Measurements from ENCODE around the gene PPP4R2. TPM values are rescaled to one million over a fixed set of nuclear protein-coding genes. Genes with fewer than 3 reads are reported as not detected.
A peak's percentile ranks its signal among the peaks of the same experiment; 100 is the strongest.

PPP4R2 gene
- total RNA-seq, result 10 to 100 TPM; 31.0 to 60.5 (median 47.0) TPM

GRCh38 chr3:72996473-72997333 lies at the start of gene PPP4R2:
Gene PPP4R2 (plus strand): TSS chr3:72996811. CDS start chr3:72997038, 227 bp downstream.
- Histone ChIP-seq H3K36me3 (no peaks in the 10 kb centered on the region), H3K9me3 (no peaks in the 10 kb centered on the region), H3K4me3 (peak within 1 kb of the TSS; percentile 91 to 94 (median 93)), H3K27ac (peak within 1 kb of the TSS; percentile 90 to 99 (median 98)), H3K27me3 (no peaks in the 10 kb centered on the region), H3K4me1 (peaks cover 38 to 45% of the 10 kb centered on the region in 2 donors)
- peak; percentile 71 to 81 for DNase-seq
- TF ChIP-seq, protein P1, sequence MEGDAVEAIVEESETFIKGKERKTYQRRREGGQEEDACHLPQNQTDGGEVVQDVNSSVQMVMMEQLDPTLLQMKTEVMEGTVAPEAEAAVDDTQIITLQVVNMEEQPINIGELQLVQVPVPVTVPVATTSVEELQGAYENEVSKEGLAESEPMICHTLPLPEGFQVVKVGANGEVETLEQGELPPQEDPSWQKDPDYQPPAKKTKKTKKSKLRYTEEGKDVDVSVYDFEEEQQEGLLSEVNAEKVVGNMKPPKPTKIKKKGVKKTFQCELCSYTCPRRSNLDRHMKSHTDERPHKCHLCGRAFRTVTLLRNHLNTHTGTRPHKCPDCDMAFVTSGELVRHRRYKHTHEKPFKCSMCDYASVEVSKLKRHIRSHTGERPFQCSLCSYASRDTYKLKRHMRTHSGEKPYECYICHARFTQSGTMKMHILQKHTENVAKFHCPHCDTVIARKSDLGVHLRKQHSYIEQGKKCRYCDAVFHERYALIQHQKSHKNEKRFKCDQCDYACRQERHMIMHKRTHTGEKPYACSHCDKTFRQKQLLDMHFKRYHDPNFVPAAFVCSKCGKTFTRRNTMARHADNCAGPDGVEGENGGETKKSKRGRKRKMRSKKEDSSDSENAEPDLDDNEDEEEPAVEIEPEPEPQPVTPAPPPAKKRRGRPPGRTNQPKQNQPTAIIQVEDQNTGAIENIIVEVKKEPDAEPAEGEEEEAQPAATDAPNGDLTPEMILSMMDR (IDR thresholded peaks at IDR 0.05 in 4 of 5, conservative IDR thresholded peaks at IDR 0.05 in 1 of 5), result no peak
- peak; percentile 86 to 88 for TF ChIP-seq POLR2A (IDR thresholded peaks at IDR 0.05)
- ATAC-seq, result peak; percentile 90
- in situ Hi-C loops (cut with MboI; ENCODE audit: low sequenced_read_pairs in 4 of 4) (no loop called here), intact Hi-C loops (cut with DNase I; ENCODE audit: low total_unique reads) (loop anchor here (1.0 to 10.0 kb wide), 5 partner anchors 58 to 552 kb away; partner anchors contain the start of genes GXYLT2, RYBP and SHQ1)

GRCh38 chr3:72947715-72948490 lies 48.7 kb upstream of the PPP4R2 start:
- in situ Hi-C loops (cut with MboI; ENCODE audit: low sequenced_read_pairs in 4 of 4), result loop anchor here in 1 of 4 donors (25.0 kb wide), 1 partner anchor 114 kb away; the partner anchor contains the start of gene EBLN2

GRCh38 chr3:72949016-72949415 lies 47.6 kb upstream of the PPP4R2 start:
- Histone ChIP-seq H3K4me1 (no peaks in the 10 kb centered on the region), H3K4me3 (no peak overlapping the region), H3K36me3 (no peaks in the 10 kb centered on the region), H3K27ac (no peak overlapping the region), H3K27me3 (no peaks in the 10 kb centered on the region), H3K9me3 (no peaks in the 10 kb centered on the region)
- in situ Hi-C loops (cut with MboI; ENCODE audit: low sequenced_read_pairs in 4 of 4) (loop anchor here in 1 of 4 donors (25.0 kb wide), 1 partner anchor 113 kb away; the partner anchor contains the start of gene EBLN2), intact Hi-C loops (cut with DNase I; ENCODE audit: low total_unique reads) (no loop called here)
- no peak for ATAC-seq
- DNase-seq, result no peak
- TF ChIP-seq, protein P1 (IDR thresholded peaks at IDR 0.05 in 4 of 5, conservative IDR thresholded peaks at IDR 0.05 in 1 of 5), result no peak
- no peak for TF ChIP-seq POLR2A (IDR thresholded peaks at IDR 0.05)

More at GRCh38 chr3:72947715-72948490, 48.7 kb upstream of the PPP4R2 start:
- DNase-seq (no peak), ATAC-seq (no peak)
- H3K4me3 ChIP-seq, result no peak overlapping the region
- no peaks in the 10 kb centered on the region for H3K4me1 ChIP-seq
- no peaks in the 10 kb centered on the region for H3K27me3 ChIP-seq
- H3K36me3 ChIP-seq, result no peaks in the 10 kb centered on the region
- no peaks in the 10 kb centered on the region for H3K9me3 ChIP-seq
- no peak overlapping the region for H3K27ac ChIP-seq
- intact Hi-C loops (cut with DNase I; ENCODE audit: low total_unique reads), result no loop called here
- TF ChIP-seq, protein P1 (IDR thresholded peaks at IDR 0.05 in 4 of 5, conservative IDR thresholded peaks at IDR 0.05 in 1 of 5), result no peak
- no peak for TF ChIP-seq POLR2A (IDR thresholded peaks at IDR 0.05)

GRCh38 chr3:72950372-72950771 lies 46.2 kb upstream of the PPP4R2 start:
- no peaks in the 10 kb centered on the region for H3K27me3 ChIP-seq
- TF ChIP-seq POLR2A (IDR thresholded peaks at IDR 0.05), result no peak
- TF ChIP-seq, protein P1 (IDR thresholded peaks at IDR 0.05 in 4 of 5, conservative IDR thresholded peaks at IDR 0.05 in 1 of 5), result no peak
- no peaks in the 10 kb centered on the region for H3K4me1 ChIP-seq
- H3K27ac ChIP-seq, result no peak overlapping the region
- no peak for DNase-seq
- no peaks in the 10 kb centered on the region for H3K9me3 ChIP-seq
- intact Hi-C loops (cut with DNase I; ENCODE audit: low total_unique reads), result no loop called here
- no peak overlapping the region for H3K4me3 ChIP-seq
- H3K36me3 ChIP-seq, result no peaks in the 10 kb centered on the region
- ATAC-seq, result no peak
- in situ Hi-C loops (cut with MboI; ENCODE audit: low sequenced_read_pairs in 4 of 4), result no loop called here
